Vagina (tissue), 2 donors: Measurements from ENCODE around the gene C9orf72.

Source experiments
- POLR2A ChIP-seq, 2 donors: fragments of 450-650 bp; IDR thresholded peaks; one replicate each; pipeline ENCODE4 v1.6.1; 2017; ENCODE audit warnings: antibody characterized with exemption in 2 of 2, mild to moderate bottlenecking in 2 of 2, moderate library complexity in 2 of 2
- POLR2AphosphoS5 ChIP-seq, 2 donors: sonication (generic); formaldehyde crosslinking; IDR thresholded peaks; one replicate each; pipeline ENCODE4 v1.9.0; 2017; ENCODE audit warnings: antibody characterized with exemption in 2 of 2, mild to moderate bottlenecking in 2 of 2, low read depth in 1 of 2; ENCODE audit not compliant: insufficient read depth in 1 of 2
- TF ChIP-seq, protein P1 (sequence below), 3 experiments: fragments of 450-650 bp in 2 of 3; fragments of 200-600 bp in 1 of 3; sonication (generic) in 1 of 3; IDR thresholded peaks; one replicate each; pipeline ENCODE4 v1.5.1; 2017 to 2019; ENCODE audit warnings: antibody characterized with exemption in 3 of 3, mild to moderate bottlenecking in 2 of 3, moderate library complexity in 2 of 3

DNA sequence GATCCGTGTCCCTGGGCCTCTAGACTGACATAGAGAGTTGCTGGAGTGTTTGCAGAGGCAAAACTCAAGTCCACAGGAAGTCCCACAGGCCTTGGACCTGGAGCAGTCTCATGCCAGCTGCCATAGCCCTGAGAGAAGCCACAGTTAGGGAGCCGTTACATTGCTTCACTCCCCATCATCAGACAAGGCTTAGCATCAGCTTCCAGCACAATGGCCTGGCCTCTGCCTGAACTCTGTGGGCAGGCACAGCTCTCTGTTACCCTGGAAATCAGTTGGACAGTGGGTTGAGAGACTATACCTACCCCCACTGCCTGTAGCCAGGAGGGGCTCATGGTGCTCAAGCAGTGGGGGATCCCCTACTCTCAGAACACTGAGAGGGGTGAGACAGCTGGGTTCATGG is 16.2 kb upstream of the C9orf72 start:
- TF ChIP-seq, protein P1, sequence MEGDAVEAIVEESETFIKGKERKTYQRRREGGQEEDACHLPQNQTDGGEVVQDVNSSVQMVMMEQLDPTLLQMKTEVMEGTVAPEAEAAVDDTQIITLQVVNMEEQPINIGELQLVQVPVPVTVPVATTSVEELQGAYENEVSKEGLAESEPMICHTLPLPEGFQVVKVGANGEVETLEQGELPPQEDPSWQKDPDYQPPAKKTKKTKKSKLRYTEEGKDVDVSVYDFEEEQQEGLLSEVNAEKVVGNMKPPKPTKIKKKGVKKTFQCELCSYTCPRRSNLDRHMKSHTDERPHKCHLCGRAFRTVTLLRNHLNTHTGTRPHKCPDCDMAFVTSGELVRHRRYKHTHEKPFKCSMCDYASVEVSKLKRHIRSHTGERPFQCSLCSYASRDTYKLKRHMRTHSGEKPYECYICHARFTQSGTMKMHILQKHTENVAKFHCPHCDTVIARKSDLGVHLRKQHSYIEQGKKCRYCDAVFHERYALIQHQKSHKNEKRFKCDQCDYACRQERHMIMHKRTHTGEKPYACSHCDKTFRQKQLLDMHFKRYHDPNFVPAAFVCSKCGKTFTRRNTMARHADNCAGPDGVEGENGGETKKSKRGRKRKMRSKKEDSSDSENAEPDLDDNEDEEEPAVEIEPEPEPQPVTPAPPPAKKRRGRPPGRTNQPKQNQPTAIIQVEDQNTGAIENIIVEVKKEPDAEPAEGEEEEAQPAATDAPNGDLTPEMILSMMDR (IDR thresholded peaks at IDR 0.05), result no peak
- TF ChIP-seq POLR2A (IDR thresholded peaks at IDR 0.05), result no peak
- no peak for TF ChIP-seq POLR2AphosphoS5 (IDR thresholded peaks at IDR 0.05; ENCODE audit: insufficient read depth in 1 of 2, low read depth in 1 of 2)
